Left ventricle myocardium inferior (tissue), 1 donor: ENCODE data around the gene ZDHHC13. TPM values are rescaled to one million over a fixed set of nuclear protein-coding genes. Genes with fewer than 3 reads are reported as not detected.
"Not testable (repeated sequence)": the region's sequence is repeated elsewhere in the genome, so short reads cannot be mapped to it uniquely, and the experiment has no call there.

Experiments
- DNase-seq: peaks from one replicate; pipeline ENCODE4 v3.0.0-alpha.2; 2020
- H3K27ac ChIP-seq: fragments of 200-600 bp; replicated peaks from 2 replicates; pipeline ENCODE4 v1.8.0; 2021
- H3K27me3 ChIP-seq: fragments of 200-600 bp; 2 replicates; pipeline ENCODE4 v1.8.0; 2021; ENCODE audit warnings: low read depth
- H3K36me3 ChIP-seq: fragments of 200-600 bp; 2 replicates; pipeline ENCODE4 v1.8.0; 2021
- H3K4me1 ChIP-seq: fragments of 200-600 bp; 2 replicates; pipeline ENCODE4 v1.8.0; 2021
- H3K4me3 ChIP-seq: fragments of 200-600 bp; 2 replicates; pipeline ENCODE4 v1.8.0; 2021; ENCODE audit warnings: mild to moderate bottlenecking, moderate library complexity
- H3K9me3 ChIP-seq: fragments of 200-600 bp; replicated peaks from 2 replicates; pipeline ENCODE4 v1.8.0; 2021
- CTCF ChIP-seq: fragments of 200-600 bp; IDR thresholded peaks from 2 replicates; pipeline ENCODE4 v1.8.0; 2021; ENCODE audit warnings: antibody characterized with exemption, mild to moderate bottlenecking, borderline replicate concordance
- intact Hi-C: fragments of 100-400 bp; cut with micrococcal nuclease; formaldehyde crosslinking; loops from one replicate; pipeline ENCODE4 v1.11.0; 2022
- total RNA-seq: library from RNA; stranded (reverse); fragmentation: NEBNext Ultra II Directional; extraction: Animal tissue kit (Norgen Biotek cat#: 25700); gene quantifications from one replicate; pipeline ENCODE4 v1.2.1, GENCODE V29; 2021
- donor health status: DM: no; HTN: yes; CAD: no; lungs with severe emphysema.

Gene ZDHHC13
- total RNA-seq, 1 donor from 2014 or later: 8.0 TPM

DNA sequence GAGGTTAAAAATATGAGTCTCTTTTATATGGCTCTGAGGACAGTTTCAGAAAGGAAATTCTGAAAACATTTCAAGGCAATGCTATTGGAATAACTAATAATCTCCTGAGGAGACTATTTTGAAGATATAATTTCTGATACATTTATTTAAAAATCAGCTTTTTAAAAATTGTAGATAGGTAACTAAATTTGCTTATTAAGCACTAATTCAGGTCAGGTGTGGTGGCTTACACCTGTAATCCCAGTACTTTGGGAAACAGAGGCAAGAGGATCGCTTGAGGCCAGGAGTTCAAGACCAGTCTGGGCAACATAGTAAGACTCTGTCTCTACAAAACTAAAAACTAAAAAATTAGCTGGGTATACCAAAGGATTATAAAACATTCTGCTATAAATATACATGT is 17.0 kb downstream of the ZDHHC13 start:
- H3K9me3 ChIP-seq: peaks cover 6% of the 10 kb centered on the region
- H3K27me3 ChIP-seq: no peaks in the 10 kb centered on the region
- no peak for TF ChIP-seq CTCF
- H3K4me1 ChIP-seq: no peaks in the 10 kb centered on the region
- intact Hi-C loops: no loop called here
- no peak overlapping the region for H3K27ac ChIP-seq
- no peak overlapping the region for H3K4me3 ChIP-seq
- H3K36me3 ChIP-seq: no peaks in the 10 kb centered on the region
- no peak for DNase-seq

- H3K36me3 ChIP-seq, H3K4me1 ChIP-seq, H3K9me3 ChIP-seq, H3K27me3 ChIP-seq, intact Hi-C loops, H3K27ac ChIP-seq, DNase-seq, H3K4me3 ChIP-seq: not testable (repeated sequence)
Observed at GRCh38 chr11:19136884-19137283, 19.9 kb downstream of the ZDHHC13 start.

GRCh38 chr11:19145319-19145718 is 28.4 kb downstream of the ZDHHC13 start:
- Histone ChIP-seq H3K36me3 (peaks cover 2% of the 10 kb centered on the region), H3K4me3 (no peak overlapping the region), H3K27ac (no peak overlapping the region), H3K9me3 (no peaks in the 10 kb centered on the region), H3K4me1 (no peaks in the 10 kb centered on the region), H3K27me3 (no peaks in the 10 kb centered on the region)
- no peak for DNase-seq
- intact Hi-C loops: no loop called here
- no peak for TF ChIP-seq CTCF

GRCh38 chr11:19156892-19157291 is 39.9 kb downstream of the ZDHHC13 start:
- TF ChIP-seq CTCF: no peak
- no peak for DNase-seq
- H3K27ac ChIP-seq: no peak overlapping the region
- H3K27me3 ChIP-seq: no peaks in the 10 kb centered on the region
- no peak overlapping the region for H3K4me3 ChIP-seq
- no peaks in the 10 kb centered on the region for H3K4me1 ChIP-seq
- peaks cover 20% of the 10 kb centered on the region for H3K36me3 ChIP-seq
- H3K9me3 ChIP-seq: no peaks in the 10 kb centered on the region
- intact Hi-C loops: no loop called here

DNA sequence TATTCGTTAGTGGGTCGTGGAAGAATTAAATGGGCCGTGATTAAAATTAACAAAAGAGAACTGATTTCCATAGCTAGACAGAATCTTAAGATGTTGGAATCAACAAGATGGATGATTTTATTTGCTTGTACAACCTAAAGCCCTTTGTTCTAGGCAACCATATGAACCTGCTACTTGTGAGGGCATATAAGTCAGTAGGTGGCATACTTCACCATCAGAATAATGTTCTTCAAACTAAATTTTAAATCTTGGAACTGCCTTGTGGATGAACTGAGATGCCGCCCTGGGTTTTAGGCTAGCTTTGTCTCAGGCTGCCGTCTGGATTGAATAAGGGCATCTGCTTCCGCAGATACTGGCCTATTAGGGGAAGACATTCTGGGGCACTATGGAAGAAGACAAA is 43.9 kb downstream of the ZDHHC13 start:
- peak; percentile 52 for TF ChIP-seq CTCF
- H3K36me3 ChIP-seq: peaks cover 31% of the 10 kb centered on the region
- no peak overlapping the region for H3K27ac ChIP-seq
- no peak for DNase-seq
- intact Hi-C loops: no loop called here
- no peaks in the 10 kb centered on the region for H3K9me3 ChIP-seq
- H3K27me3 ChIP-seq: no peaks in the 10 kb centered on the region
- H3K4me3 ChIP-seq: no peak overlapping the region
- no peaks in the 10 kb centered on the region for H3K4me1 ChIP-seq

DNA sequence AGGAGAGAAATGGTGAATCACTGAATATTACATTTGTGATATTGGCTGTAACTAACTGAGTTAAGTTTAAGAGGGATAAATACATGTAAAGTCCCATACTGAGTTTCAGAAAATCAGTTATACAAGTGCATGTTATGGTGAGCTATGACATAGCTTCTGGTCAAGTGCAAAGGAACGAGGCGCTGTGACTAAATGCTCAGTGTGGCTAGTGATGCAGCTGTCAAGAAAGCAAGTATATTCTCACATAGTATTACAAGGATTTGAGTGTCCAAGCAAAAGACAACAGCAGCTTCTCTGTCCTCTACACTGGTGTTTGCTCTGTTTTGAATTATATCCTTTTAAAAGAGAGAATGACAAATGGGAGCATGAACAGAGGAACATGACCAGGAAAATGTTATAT is 44.7 kb downstream of the ZDHHC13 start:
- no peaks in the 10 kb centered on the region for H3K9me3 ChIP-seq
- no peak overlapping the region for H3K27ac ChIP-seq
- TF ChIP-seq CTCF: no peak
- intact Hi-C loops: no loop called here
- H3K27me3 ChIP-seq: no peaks in the 10 kb centered on the region
- H3K36me3 ChIP-seq: peaks cover 28% of the 10 kb centered on the region
- H3K4me3 ChIP-seq: no peak overlapping the region
- no peaks in the 10 kb centered on the region for H3K4me1 ChIP-seq
- DNase-seq: no peak
